ENCODE results near the gene ZNF576.

- no peak for TF ChIP-seq TARDBP (IDR thresholded peaks at IDR 0.05)
- TF ChIP-seq CTBP1 (IDR thresholded peaks at IDR 0.05; ENCODE audit: borderline replicate concordance): no peak
- TF ChIP-seq SP1 (IDR thresholded peaks at IDR 0.05): no peak
- no peak for TF ChIP-seq FOXA1 (IDR thresholded peaks at IDR 0.05)
- TF ChIP-seq ELF4 (IDR thresholded peaks at IDR 0.05): no peak
- no peak for TF ChIP-seq PKNOX1 (IDR thresholded peaks at IDR 0.05)
- TF ChIP-seq FOXK2 (IDR thresholded peaks at IDR 0.05): no peak
Observed at GRCh38 chr19:43638995-43639518, 42.7 kb downstream of the ZNF576 start.
